GM12878 (cell line): Measurements from ENCODE around the gene GFM2. TPM values are rescaled to one million over a fixed set of nuclear protein-coding genes. Genes with fewer than 3 reads are reported as not detected.

ENCODE experiments used
- ATAC-seq: fragments of 200-7000 bp; cut with Tn5 transposase; 3 replicates; pipeline ENCODE4 v1.9.1; 2020; ENCODE audit warnings: mild to moderate bottlenecking, moderate library complexity
- BruUV-seq: library from RNA; stranded (reverse); fragments of 400-500 nt; replicated peaks from 2 replicates; lab custom pipeline; 2021; lab: Mats Ljungman, UMichigan
- CTCF ChIA-PET: fragments of 300-600 bp; sonication (Branson Sonifier 250); formaldehyde crosslinking; extraction: SDS; loops from one replicate; lab custom pipeline; 2021; ENCODE audit warnings: inconsistent platforms; lab: Yijun Ruan, JAX
- POLR2A ChIA-PET: fragments of 350-600 bp; formaldehyde crosslinking; extraction: SDS; loops from one replicate; lab custom pipeline; 2021; ENCODE audit warnings: inconsistent platforms; lab: Charles Lee
- RAD21 ChIA-PET: fragments of 300-600 bp; sonication (Branson Sonifier 250); formaldehyde crosslinking; loops from one replicate; lab custom pipeline; 2023; ENCODE audit warnings: antibody characterized with exemption; ENCODE audit not compliant: unreplicated experiment; lab: Charles Lee
- SMC1A ChIA-PET: fragments of 300-600 bp; sonication (Branson Sonifier 250); formaldehyde crosslinking; loops from one replicate; lab custom pipeline; 2023; ENCODE audit not compliant: unreplicated experiment, uncharacterized antibody; lab: Charles Lee
- DNase-seq: peaks from one replicate; pipeline ENCODE4 v3.0.0-alpha.2; 2011; ENCODE audit warnings: low read depth, low spot score
- FAIRE-seq: peaks from 3 replicates; lab custom pipeline; 2011; peaks lifted over from hg19 to GRCh38; lab: Jason Lieb, UNC
- H2AFZ ChIP-seq: 2 replicates; pipeline ENCODE4 v1.6.0; 2011; ENCODE audit warnings: low read depth, low read length, control low read depth; ENCODE audit not compliant: control insufficient read depth
- H3K27ac ChIP-seq: 2 replicates; pipeline ENCODE4 v1.5.1; 2011; ENCODE audit warnings: control low read depth; ENCODE audit not compliant: control insufficient read depth, insufficient read depth
- H3K27me3 ChIP-seq, 2 experiments: replicated peaks in 1 of 2; 2 replicates each; pipeline versions ENCODE4 v1.6.0 to v1.6.1; 2011; ENCODE audit warnings: low read length in 1 of 2; ENCODE audit not compliant: control insufficient read depth in 2 of 2, insufficient read depth in 2 of 2
- H3K36me3 ChIP-seq, 2 experiments: 2 replicates each; pipeline ENCODE4 v1.5.1; 2011; ENCODE audit warnings: low read length in 1 of 2; ENCODE audit not compliant: control insufficient read depth in 2 of 2, insufficient read depth in 2 of 2
- H3K4me1 ChIP-seq: 2 replicates; pipeline ENCODE4 v1.6.1; 2011; ENCODE audit warnings: mild to moderate bottlenecking, low read length, moderate library complexity, mixed read lengths; ENCODE audit not compliant: control insufficient read depth, insufficient read depth
- H3K4me2 ChIP-seq: 2 replicates; pipeline ENCODE4 v1.6.0; 2011; ENCODE audit warnings: control low read depth; ENCODE audit not compliant: control insufficient read depth, insufficient read depth
- H3K4me3 ChIP-seq: fragments of 200-600 bp; sonication (generic); 2 replicates; pipeline ENCODE4 v1.5.1; 2016
- H3K79me2 ChIP-seq: 2 replicates; pipeline ENCODE4 v1.6.0; 2011; ENCODE audit warnings: low read length; ENCODE audit not compliant: control insufficient read depth, insufficient read depth
- H3K9ac ChIP-seq: 2 replicates; pipeline ENCODE4 v1.8.0; 2011; ENCODE audit warnings: low read length, control low read depth, mixed read lengths; ENCODE audit not compliant: control insufficient read depth, insufficient read depth
- H3K9me3 ChIP-seq: replicated peaks from 3 replicates; pipeline ENCODE4 v1.5.1; 2011; ENCODE audit warnings: mild to moderate bottlenecking, low read length; ENCODE audit not compliant: control insufficient read depth, insufficient read depth
- H4K20me1 ChIP-seq: 2 replicates; pipeline ENCODE4 v1.6.0; 2011; ENCODE audit not compliant: control insufficient read depth, insufficient read depth
- ETV6 ChIP-seq, 2 experiments: fragments of 450-650 bp in 1 of 2; IDR thresholded peaks in 1 of 2; conservative IDR thresholded peaks in 1 of 2; 2 replicates each; pipeline ENCODE4 v1.6.1; 2014; ENCODE audit warnings: antibody characterized with exemption in 1 of 2, borderline replicate concordance in 1 of 2, low read depth in 1 of 2, mild to moderate bottlenecking in 1 of 2, moderate library complexity in 1 of 2
- SPI1 ChIP-seq: IDR thresholded peaks from 2 replicates; pipeline ENCODE4 v1.6.1; 2011; ENCODE audit warnings: low read depth, mild to moderate bottlenecking, low read length, moderate library complexity, borderline replicate concordance; ENCODE audit not compliant: insufficient read depth
- ZBED1 ChIP-seq: IDR thresholded peaks from 2 replicates; pipeline ENCODE4 v1.6.1; 2016; ENCODE audit warnings: borderline replicate concordance
- WGBS: methylation state at CpG from one replicate; pipeline ENCODE4 v1.1.6; 2016; ENCODE audit warnings: low lambda C conversion rate; ENCODE audit not compliant: insufficient replicate concordance, insufficient coverage; ENCODE audit errors: missing lambda C conversion rate; 5-methylcytosine and 5-hydroxymethylcytosine counted together
- in situ Hi-C: fragments of 300-500 bp; cut with MboI; formaldehyde crosslinking; loops from 9 replicates; pipeline ENCODE4 v1.14.3; 2018; ENCODE audit warnings: mixed read lengths
- intact Hi-C: fragments of 100-400 bp; cut with micrococcal nuclease; formaldehyde crosslinking; loops from one replicate; pipeline ENCODE4 v1.14.2; 2022; ENCODE audit not compliant: unreplicated experiment
- polyA plus RNA-seq, 11 experiments: library from polyadenylated mRNA; depleted of rRNA in 4 of 11; unstranded in 6 of 11; stranded (reverse) in 5 of 11; fragments of >200 nt; fragmentation: Nextera tagmentation in 4 of 11; fragmentation: Illumina TruSeq in 1 of 11; extraction: Ambion mirVana in 4 of 11; extraction: Trizol in 1 of 11; gene quantifications; 1 replicate in 1 of 11; 2 replicates in 10 of 11; pipeline versions ENCODE4 v1.2.1 to v1.2.3, GENCODE V29; 2011 to 2016; ENCODE audit warnings: inconsistent platforms in 2 of 11, missing spikeins in 2 of 11, low read depth in 1 of 11
- total RNA-seq, 4 experiments: library from RNA; depleted of rRNA in 3 of 4; stranded (reverse); fragments of >200 nt in 3 of 4; fragmentation: Illumina TruSeq in 1 of 4; extraction: Trizol in 1 of 4; gene quantifications; 2 replicates each; pipeline versions ENCODE4 v1.2.1 to v1.2.3, GENCODE V29; 2013 to 2021
- TF ChIP-seq, protein P1 (sequence below): fragments of 450-650 bp; IDR thresholded peaks from 2 replicates; pipeline ENCODE4 v1.6.1; 2017; ENCODE audit warnings: borderline replicate concordance
- TF ChIP-seq, protein P2 (sequence below): fragments of 450-650 bp; IDR thresholded peaks from 2 replicates; pipeline ENCODE4 v1.6.1; 2017; ENCODE audit warnings: mild to moderate bottlenecking, low read depth, inconsistent platforms; ENCODE audit not compliant: poor library complexity, severe bottlenecking
- TF ChIP-seq, protein P3 (sequence below): fragments of 450-650 bp; IDR thresholded peaks from 2 replicates; pipeline ENCODE4 v1.6.1; 2017; ENCODE audit warnings: mild to moderate bottlenecking, moderate library complexity
- TF ChIP-seq, protein P4 (sequence below): IDR thresholded peaks from 2 replicates; pipeline ENCODE4 v1.6.1; 2012; ENCODE audit warnings: low read depth, low read length, improper control_type of control experiment
- TF ChIP-seq, protein P5 (sequence below): IDR thresholded peaks from 2 replicates; pipeline ENCODE4 v1.6.1; 2011; ENCODE audit warnings: borderline replicate concordance, low read depth, mild to moderate bottlenecking, moderate library complexity, mixed read lengths, low read length; ENCODE audit not compliant: insufficient read depth; ENCODE audit errors: extremely low read length

GFM2 gene
- total and polyA plus RNA-seq, 10 of the 15 experiments (the other 5 are each of a cell fraction or from before 2014, with no cell fraction given): 19.9 to 51.3 (median 32.7) TPM

DNA sequence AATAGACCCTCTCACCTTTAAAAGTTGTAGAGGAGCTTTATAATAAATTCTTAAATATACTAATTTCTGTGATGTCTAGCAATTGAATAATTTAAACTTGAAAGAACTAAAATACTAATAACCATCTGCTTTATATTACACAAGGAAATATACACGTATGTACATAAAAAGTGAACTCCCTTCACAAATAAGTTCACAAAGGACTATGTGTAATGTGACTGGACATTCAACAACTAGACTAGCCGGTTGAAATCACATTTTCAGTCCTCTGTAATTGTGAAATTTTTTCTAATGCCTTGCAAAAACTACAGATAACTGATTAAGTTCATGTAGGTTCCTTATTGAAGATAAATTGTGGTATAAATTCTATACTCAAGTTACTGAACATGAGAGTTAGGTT lies 11.7 kb upstream of the GFM2 start:
- POLR2A ChIA-PET: no interaction called here
- TF ChIP-seq, protein P1, sequence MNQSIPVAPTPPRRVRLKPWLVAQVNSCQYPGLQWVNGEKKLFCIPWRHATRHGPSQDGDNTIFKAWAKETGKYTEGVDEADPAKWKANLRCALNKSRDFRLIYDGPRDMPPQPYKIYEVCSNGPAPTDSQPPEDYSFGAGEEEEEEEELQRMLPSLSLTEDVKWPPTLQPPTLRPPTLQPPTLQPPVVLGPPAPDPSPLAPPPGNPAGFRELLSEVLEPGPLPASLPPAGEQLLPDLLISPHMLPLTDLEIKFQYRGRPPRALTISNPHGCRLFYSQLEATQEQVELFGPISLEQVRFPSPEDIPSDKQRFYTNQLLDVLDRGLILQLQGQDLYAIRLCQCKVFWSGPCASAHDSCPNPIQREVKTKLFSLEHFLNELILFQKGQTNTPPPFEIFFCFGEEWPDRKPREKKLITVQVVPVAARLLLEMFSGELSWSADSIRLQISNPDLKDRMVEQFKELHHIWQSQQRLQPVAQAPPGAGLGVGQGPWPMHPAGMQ: no peak
- no peak for TF ChIP-seq SPI1
- TF ChIP-seq, protein P2, sequence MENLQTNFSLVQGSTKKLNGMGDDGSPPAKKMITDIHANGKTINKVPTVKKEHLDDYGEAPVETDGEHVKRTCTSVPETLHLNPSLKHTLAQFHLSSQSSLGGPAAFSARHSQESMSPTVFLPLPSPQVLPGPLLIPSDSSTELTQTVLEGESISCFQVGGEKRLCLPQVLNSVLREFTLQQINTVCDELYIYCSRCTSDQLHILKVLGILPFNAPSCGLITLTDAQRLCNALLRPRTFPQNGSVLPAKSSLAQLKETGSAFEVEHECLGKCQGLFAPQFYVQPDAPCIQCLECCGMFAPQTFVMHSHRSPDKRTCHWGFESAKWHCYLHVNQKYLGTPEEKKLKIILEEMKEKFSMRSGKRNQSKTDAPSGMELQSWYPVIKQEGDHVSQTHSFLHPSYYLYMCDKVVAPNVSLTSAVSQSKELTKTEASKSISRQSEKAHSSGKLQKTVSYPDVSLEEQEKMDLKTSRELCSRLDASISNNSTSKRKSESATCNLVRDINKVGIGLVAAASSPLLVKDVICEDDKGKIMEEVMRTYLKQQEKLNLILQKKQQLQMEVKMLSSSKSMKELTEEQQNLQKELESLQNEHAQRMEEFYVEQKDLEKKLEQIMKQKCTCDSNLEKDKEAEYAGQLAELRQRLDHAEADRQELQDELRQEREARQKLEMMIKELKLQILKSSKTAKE: no peak
- TF ChIP-seq, protein P3, sequence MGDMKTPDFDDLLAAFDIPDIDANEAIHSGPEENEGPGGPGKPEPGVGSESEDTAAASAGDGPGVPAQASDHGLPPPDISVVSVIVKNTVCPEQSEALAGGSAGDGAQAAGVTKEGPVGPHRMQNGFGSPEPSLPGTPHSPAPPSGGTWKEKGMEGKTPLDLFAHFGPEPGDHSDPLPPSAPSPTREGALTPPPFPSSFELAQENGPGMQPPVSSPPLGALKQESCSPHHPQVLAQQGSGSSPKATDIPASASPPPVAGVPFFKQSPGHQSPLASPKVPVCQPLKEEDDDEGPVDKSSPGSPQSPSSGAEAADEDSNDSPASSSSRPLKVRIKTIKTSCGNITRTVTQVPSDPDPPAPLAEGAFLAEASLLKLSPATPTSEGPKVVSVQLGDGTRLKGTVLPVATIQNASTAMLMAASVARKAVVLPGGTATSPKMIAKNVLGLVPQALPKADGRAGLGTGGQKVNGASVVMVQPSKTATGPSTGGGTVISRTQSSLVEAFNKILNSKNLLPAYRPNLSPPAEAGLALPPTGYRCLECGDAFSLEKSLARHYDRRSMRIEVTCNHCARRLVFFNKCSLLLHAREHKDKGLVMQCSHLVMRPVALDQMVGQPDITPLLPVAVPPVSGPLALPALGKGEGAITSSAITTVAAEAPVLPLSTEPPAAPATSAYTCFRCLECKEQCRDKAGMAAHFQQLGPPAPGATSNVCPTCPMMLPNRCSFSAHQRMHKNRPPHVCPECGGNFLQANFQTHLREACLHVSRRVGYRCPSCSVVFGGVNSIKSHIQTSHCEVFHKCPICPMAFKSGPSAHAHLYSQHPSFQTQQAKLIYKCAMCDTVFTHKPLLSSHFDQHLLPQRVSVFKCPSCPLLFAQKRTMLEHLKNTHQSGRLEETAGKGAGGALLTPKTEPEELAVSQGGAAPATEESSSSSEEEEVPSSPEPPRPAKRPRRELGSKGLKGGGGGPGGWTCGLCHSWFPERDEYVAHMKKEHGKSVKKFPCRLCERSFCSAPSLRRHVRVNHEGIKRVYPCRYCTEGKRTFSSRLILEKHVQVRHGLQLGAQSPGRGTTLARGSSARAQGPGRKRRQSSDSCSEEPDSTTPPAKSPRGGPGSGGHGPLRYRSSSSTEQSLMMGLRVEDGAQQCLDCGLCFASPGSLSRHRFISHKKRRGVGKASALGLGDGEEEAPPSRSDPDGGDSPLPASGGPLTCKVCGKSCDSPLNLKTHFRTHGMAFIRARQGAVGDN: no peak
- TF ChIP-seq, protein P4, sequence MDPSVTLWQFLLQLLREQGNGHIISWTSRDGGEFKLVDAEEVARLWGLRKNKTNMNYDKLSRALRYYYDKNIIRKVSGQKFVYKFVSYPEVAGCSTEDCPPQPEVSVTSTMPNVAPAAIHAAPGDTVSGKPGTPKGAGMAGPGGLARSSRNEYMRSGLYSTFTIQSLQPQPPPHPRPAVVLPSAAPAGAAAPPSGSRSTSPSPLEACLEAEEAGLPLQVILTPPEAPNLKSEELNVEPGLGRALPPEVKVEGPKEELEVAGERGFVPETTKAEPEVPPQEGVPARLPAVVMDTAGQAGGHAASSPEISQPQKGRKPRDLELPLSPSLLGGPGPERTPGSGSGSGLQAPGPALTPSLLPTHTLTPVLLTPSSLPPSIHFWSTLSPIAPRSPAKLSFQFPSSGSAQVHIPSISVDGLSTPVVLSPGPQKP: no peak
- no peak for TF ChIP-seq ETV6 (conservative IDR thresholded peaks at IDR 0.05 in 1 of 2, IDR thresholded peaks at IDR 0.05 in 1 of 2; ENCODE audit: borderline replicate concordance in 1 of 2, low read depth in 1 of 2)
- no peak for TF ChIP-seq ZBED1
- TF ChIP-seq, protein P5, sequence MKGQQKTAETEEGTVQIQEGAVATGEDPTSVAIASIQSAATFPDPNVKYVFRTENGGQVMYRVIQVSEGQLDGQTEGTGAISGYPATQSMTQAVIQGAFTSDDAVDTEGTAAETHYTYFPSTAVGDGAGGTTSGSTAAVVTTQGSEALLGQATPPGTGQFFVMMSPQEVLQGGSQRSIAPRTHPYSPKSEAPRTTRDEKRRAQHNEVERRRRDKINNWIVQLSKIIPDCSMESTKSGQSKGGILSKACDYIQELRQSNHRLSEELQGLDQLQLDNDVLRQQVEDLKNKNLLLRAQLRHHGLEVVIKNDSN: no peak
- no peaks in the 10 kb centered on the region for H3K9me3 ChIP-seq
- no peaks in the 10 kb centered on the region for H3K79me2 ChIP-seq
- H4K20me1 ChIP-seq: no peaks in the 10 kb centered on the region
- no peak overlapping the region for H3K27ac ChIP-seq
- ATAC-seq (no peak), FAIRE-seq (no peak), DNase-seq (no peak)
- H3K4me1 ChIP-seq: no peaks in the 10 kb centered on the region
- WGBS: 100% methylated on average over 2 of the region's 2 CpGs
- no peaks in the 10 kb centered on the region for H3K27me3 ChIP-seq
- CTCF ChIA-PET: no interaction called here
- H3K9ac ChIP-seq: no peak overlapping the region
- RAD21 ChIA-PET: no interaction called here
- no TSS peak for BruUV-seq
- H2AFZ ChIP-seq: no peak overlapping the region
- H3K4me2 ChIP-seq: no peak overlapping the region
- intact Hi-C loops (no loop called here), in situ Hi-C loops (no loop called here)
- H3K36me3 ChIP-seq: peaks cover 0 to 7% of the 10 kb centered on the region in 2 experiments; a peak in 3 of 4 replicates
- H3K4me3 ChIP-seq: no peak overlapping the region
- SMC1A ChIA-PET: no interaction called here
